Subcutaneous adipose tissue (tissue), 4 donors: ENCODE data around the gene MAML3. TPM values are rescaled to one million over a fixed set of nuclear protein-coding genes. Genes with fewer than 3 reads are reported as not detected.

Experiments
- total RNA-seq, 4 donors: library from RNA; depleted of rRNA; stranded (reverse); fragments of >200 nt; gene quantifications; one replicate each; pipeline ENCODE4 v1.1.0, GENCODE V29; 2016
- TF ChIP-seq, protein P1 (sequence below): fragments of 450-650 bp; IDR thresholded peaks from one replicate; pipeline ENCODE4 v1.5.1; 2016; ENCODE audit warnings: low read depth, mild to moderate bottlenecking, control low read depth, antibody characterized with exemption, moderate library complexity

The MAML3 gene
- total RNA-seq, 4 donors from 2014 or later: 3.5 to 11.1 (median 9.1) TPM

DNA sequence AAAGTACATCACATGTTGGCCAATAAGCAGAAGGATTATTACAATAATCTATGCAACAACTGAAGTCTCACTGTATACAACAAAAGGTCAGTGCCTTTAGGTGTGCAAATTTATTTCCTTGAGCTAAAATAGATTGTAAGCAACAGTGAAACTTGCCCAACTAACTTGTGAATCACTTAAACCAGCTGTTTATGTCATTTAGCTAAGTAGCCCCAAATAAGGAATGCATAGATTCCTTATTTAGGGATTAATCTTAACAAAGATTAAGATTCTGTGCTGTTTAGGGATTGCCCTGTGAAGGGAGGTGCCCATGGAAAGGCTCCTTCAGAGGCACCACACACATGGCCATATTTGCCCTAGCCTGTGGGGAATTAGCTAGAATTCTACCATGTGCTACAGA is 168.6 kb downstream of the MAML3 start:
- TF ChIP-seq, protein P1, sequence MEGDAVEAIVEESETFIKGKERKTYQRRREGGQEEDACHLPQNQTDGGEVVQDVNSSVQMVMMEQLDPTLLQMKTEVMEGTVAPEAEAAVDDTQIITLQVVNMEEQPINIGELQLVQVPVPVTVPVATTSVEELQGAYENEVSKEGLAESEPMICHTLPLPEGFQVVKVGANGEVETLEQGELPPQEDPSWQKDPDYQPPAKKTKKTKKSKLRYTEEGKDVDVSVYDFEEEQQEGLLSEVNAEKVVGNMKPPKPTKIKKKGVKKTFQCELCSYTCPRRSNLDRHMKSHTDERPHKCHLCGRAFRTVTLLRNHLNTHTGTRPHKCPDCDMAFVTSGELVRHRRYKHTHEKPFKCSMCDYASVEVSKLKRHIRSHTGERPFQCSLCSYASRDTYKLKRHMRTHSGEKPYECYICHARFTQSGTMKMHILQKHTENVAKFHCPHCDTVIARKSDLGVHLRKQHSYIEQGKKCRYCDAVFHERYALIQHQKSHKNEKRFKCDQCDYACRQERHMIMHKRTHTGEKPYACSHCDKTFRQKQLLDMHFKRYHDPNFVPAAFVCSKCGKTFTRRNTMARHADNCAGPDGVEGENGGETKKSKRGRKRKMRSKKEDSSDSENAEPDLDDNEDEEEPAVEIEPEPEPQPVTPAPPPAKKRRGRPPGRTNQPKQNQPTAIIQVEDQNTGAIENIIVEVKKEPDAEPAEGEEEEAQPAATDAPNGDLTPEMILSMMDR: no peak

GRCh38 chr4:139984471-139984870 is 169.5 kb downstream of the MAML3 start:
- TF ChIP-seq, protein P1: no peak

- TF ChIP-seq, protein P1: no peak
Measured at GRCh38 chr4:139978692-139979091, 175.3 kb downstream of the MAML3 start.

DNA sequence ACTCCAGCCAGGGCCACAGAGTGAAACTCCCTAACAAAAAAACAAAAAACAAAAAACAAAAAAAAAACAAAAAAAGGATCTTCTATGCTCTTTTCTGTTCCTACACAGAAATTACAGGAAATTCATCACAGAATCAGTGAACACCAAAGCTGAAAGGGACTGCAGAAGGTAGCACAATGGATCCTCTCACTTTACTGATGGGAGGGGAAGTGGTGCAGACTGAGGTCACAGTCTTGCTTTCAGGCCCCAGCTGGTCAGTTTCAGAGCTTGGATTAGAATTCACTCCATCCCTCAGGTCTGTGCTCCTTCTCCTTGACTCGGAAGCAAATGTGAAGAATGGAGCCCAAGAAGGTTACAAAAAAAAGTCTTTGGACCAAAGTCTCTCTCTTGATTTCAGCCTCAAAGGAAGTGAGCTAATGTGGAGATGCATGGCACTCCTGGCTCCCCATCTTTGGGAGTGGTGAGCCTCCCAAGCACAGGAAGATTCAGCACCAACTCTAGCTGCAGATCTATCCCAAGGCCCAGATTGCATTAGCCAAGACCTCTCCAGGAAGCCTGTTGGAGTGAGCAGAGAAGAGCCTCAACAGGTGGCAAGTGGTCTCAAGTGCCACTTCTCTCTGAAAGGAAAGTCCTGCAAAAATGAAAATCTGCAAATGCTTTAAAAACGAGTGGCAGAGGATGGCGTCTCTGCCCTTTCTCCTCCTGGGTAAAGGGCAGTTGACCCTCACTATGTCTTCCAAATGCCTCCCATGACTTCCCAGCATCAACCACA is 176.0 kb downstream of the MAML3 start:
- TF ChIP-seq, protein P1: no peak

DNA sequence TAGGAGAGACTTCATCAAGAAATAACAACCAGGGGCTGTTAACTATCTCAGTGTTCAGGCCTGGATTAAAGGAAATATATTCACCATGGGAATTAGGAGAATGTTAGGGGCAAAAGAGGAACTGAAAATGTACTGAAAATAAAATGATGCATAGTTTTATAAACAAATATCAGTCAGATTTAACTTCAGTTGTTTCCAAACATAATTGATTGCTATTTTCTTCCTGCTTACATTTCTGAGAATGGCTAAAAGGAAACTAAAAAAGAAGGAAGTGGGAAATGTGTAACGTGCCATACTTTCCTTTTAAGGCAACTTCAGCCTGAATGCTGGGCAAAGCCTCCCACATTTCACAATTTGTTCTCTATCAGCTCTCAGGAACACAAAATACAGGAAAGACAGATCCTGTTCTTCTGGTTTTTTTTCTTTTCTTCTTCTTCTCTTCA is 178.1 kb downstream of the MAML3 start:
- TF ChIP-seq, protein P1: no peak

- TF ChIP-seq, protein P1: no peak
Measured at GRCh38 chr4:139973616-139974015, 180.4 kb downstream of the MAML3 start.

DNA sequence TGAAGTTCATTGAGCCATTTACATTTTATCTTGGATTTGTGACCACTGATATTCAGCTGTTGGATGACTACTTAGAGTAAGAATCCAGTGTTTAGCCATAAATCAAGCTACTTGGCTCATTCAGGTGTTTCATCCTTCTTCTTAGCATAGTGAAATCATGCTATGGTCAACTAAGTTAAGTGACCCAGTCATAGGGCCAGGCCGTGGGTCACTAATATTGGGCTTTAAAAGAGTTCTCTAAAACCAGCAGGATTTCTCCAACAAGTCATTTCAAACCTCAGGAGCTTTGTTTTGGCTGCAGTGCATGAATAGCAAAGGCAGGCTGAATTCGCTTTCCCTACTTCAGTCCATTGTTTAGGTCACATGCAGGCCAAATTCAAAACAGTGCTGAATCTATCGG is 181.0 kb downstream of the MAML3 start:
- TF ChIP-seq, protein P1: no peak
